Heart right ventricle (tissue), 16 donors: ENCODE results near the gene ARHGAP42. TPM values are rescaled to one million over a fixed set of nuclear protein-coding genes. Genes with fewer than 3 reads are reported as not detected.
A peak's percentile ranks its signal among the peaks of the same experiment; 100 is the strongest.

Source experiments
- ATAC-seq, 8 donors: fragments of 200-7000 bp; cut with Tn5 transposase; one replicate each; pipeline ENCODE4 v1.9.1; 2020; ENCODE audit warnings: mild to moderate bottlenecking in 8 of 8, moderate library complexity in 8 of 8, moderate number of reproducible peaks in 1 of 8
- DNase-seq, 2 donors: peaks; one replicate each; pipeline ENCODE4 v3.0.0-alpha.2; 2020
- H3K27ac ChIP-seq, 10 donors: fragments of 200-600 bp; sonication (generic) in 2 of 10; one replicate each; pipeline versions ENCODE4 v1.5.0 to v1.8.0; 2020 to 2022; ENCODE audit warnings: mild to moderate bottlenecking in 3 of 10
- H3K27me3 ChIP-seq, 7 donors: fragments of 200-600 bp; one replicate each; pipeline ENCODE4 v1.8.0; 2021 to 2022; ENCODE audit warnings: mild to moderate bottlenecking in 2 of 7
- H3K36me3 ChIP-seq, 9 donors: fragments of 200-600 bp; sonication (generic) in 1 of 9; one replicate each; pipeline versions ENCODE4 v1.5.0 to v1.8.0; 2020 to 2022; ENCODE audit warnings: mild to moderate bottlenecking in 2 of 9
- H3K4me1 ChIP-seq, 9 donors: fragments of 200-600 bp; sonication (generic) in 1 of 9; one replicate each; pipeline versions ENCODE4 v1.5.0 to v1.8.0; 2020 to 2022; ENCODE audit warnings: mild to moderate bottlenecking in 4 of 9
- H3K4me3 ChIP-seq, 10 donors: fragments of 200-600 bp; sonication (generic) in 2 of 10; one replicate each; pipeline versions ENCODE4 v1.5.0 to v1.8.0; 2020 to 2022; ENCODE audit warnings: mild to moderate bottlenecking in 7 of 10, moderate library complexity in 2 of 10
- H3K9me3 ChIP-seq, 11 donors: fragments of 200-600 bp in 10 of 11; sonication (generic) in 2 of 11; one replicate each; pipeline versions ENCODE4 v1.5.0 to v1.8.0; 2013 to 2022; ENCODE audit warnings: mild to moderate bottlenecking in 2 of 11, control low read depth in 1 of 11, moderate library complexity in 1 of 11
- CTCF ChIP-seq, 9 donors: fragments of 200-600 bp; sonication (generic) in 2 of 9; IDR thresholded peaks; one replicate each; pipeline versions ENCODE4 v1.5.0 to v1.8.0; 2021 to 2022; ENCODE audit warnings: antibody characterized with exemption in 9 of 9, mild to moderate bottlenecking in 5 of 9, moderate library complexity in 1 of 9
- WGBS, 2 donors: extraction: QIAGEN DNeasy Blood & Tissue Kit; methylation state at CpG; one replicate each; pipeline ENCODE4 v1.1.7; 2013; ENCODE audit warnings: inconsistent platforms in 1 of 2; 5-methylcytosine and 5-hydroxymethylcytosine counted together
- intact Hi-C, 10 donors: fragments of 100-400 bp; cut with DNase I; formaldehyde crosslinking; loops; one replicate each; pipeline versions ENCODE4 v1.11.1 to v1.14.2; 2022
- polyA plus RNA-seq, 2 donors: library from polyadenylated mRNA; stranded (reverse); fragments of 200-250 nt; gene quantifications; one replicate each; pipeline ENCODE4 v1.2.3, GENCODE V29; 2013
- total RNA-seq, 10 donors: library from RNA; stranded (reverse); fragmentation: NEBNext Ultra II Directional in 3 of 10; extraction: Animal tissue kit (Norgen Biotek cat#: 25700) in 3 of 10; gene quantifications; one replicate each; pipeline versions ENCODE4 v1.2.1 to v1.2.4, GENCODE V29; 2021 to 2023
- donor health status: Arrhythmogenic right ventricular cardiomyopathy.
- donor health status: ischemic (EF 13 %, LVEDD 7.1; RV severe dilation, severe dysfunction).
- donor health status: healthy with polysubstance abuse.
- donor health status: DM: no; HTN: yes; CAD: no.
- donor health status: DM: no; HTN: no; CAD: no.
- donor health status: ischemic (EF 25% LVEDD 6.9; RV normal size, moderate dysfunction).
- donor health status: ischemic (EF 25% LVEDD 5.7; RV mildly dilated, moderate dysfunction).
- donor health status: healthy.
- donor health status: DM: yes; HTN: yes; CAD: no.
- donor health status: Ischemic cardiomyopathy.
- donor health status: ischemic (EF 35%, LVEDD 5.7; RV mildly dilated, moderate dysfunction).
- donor health status: nonischemic (EF 11% LVEDD 7.7; RV severe dilation, severe dysfunction).
- donor health status: DM: yes; HTN: yes; CAD: no.
- donor health status: PGD.
- donor health status: ischemic (EF 29% LVEDD 5.4; RV normal size, mild dysfunction).
- donor health status: nonischemic (EF 23%, LVEDD 6.1; RV moderate dilation, normal function).

Gene ARHGAP42
- total and polyA plus RNA-seq, 12 donors: 3.9 to 13.1 (median 8.8) TPM

- ATAC-seq: peak in 1 of 8 donors; percentile 52
- TF ChIP-seq CTCF (IDR thresholded peaks at IDR 0.05): no peak
- intact Hi-C loops: no loop called here
- Histone ChIP-seq H3K36me3 (peaks cover 0 to 7% (median 0%) of the 10 kb centered on the region in 9 donors), H3K27me3 (no peaks in the 10 kb centered on the region), H3K27ac (no peak overlapping the region), H3K4me3 (no peak overlapping the region), H3K9me3 (no peaks in the 10 kb centered on the region), H3K4me1 (peaks cover 0 to 4% (median 0%) of the 10 kb centered on the region in 9 donors)
- WGBS, 2 donors: 71% methylated on average over 2 of the region's 2 CpGs
- DNase-seq: no peak
Observed at GRCh38 chr11:100800202-100800601, 113.1 kb downstream of the ARHGAP42 start.

GRCh38 chr11:100801225-100801999 lies 114.3 kb downstream of the ARHGAP42 start:
- no peak for TF ChIP-seq CTCF (IDR thresholded peaks at IDR 0.05)
- peaks cover 0 to 3% (median 0%) of the 10 kb centered on the region in 9 donors for H3K36me3 ChIP-seq
- H3K27me3 ChIP-seq: no peaks in the 10 kb centered on the region
- ATAC-seq (no peak), DNase-seq (no peak)
- 95 to 97% methylated on average over 3 of the region's 3 CpGs for WGBS, 2 donors
- intact Hi-C loops: no loop called here
- no peaks in the 10 kb centered on the region for H3K9me3 ChIP-seq
- H3K4me3 ChIP-seq: no peak overlapping the region
- H3K4me1 ChIP-seq: peaks cover 0 to 13% (median 0%) of the 10 kb centered on the region in 9 donors
- H3K27ac ChIP-seq: no peak overlapping the region

- H3K9me3 ChIP-seq: no peaks in the 10 kb centered on the region
- H3K36me3 ChIP-seq: no peaks in the 10 kb centered on the region
- intact Hi-C loops: no loop called here
- no peak overlapping the region for H3K27ac ChIP-seq
- ATAC-seq: no peak
- peaks cover 0 to 29% (median 13%) of the 10 kb centered on the region in 9 donors for H3K4me1 ChIP-seq
- DNase-seq: no peak
- no peaks in the 10 kb centered on the region for H3K27me3 ChIP-seq
- no peak for TF ChIP-seq CTCF (IDR thresholded peaks at IDR 0.05)
- 90 to 97% methylated on average over 1 of the region's 1 CpG for WGBS, 2 donors
- no peak overlapping the region for H3K4me3 ChIP-seq
Observed at GRCh38 chr11:100805506-100806199, 118.6 kb downstream of the ARHGAP42 start.

GRCh38 chr11:100806296-100806695 lies 119.2 kb downstream of the ARHGAP42 start:
- H3K36me3 ChIP-seq: no peaks in the 10 kb centered on the region
- TF ChIP-seq CTCF (IDR thresholded peaks at IDR 0.05): no peak
- peaks cover 0 to 29% (median 13%) of the 10 kb centered on the region in 9 donors for H3K4me1 ChIP-seq
- H3K27ac ChIP-seq: no peak overlapping the region
- WGBS, 2 donors: 73 to 74% methylated on average over 5 of the region's 5 CpGs
- DNase-seq: no peak
- no peaks in the 10 kb centered on the region for H3K27me3 ChIP-seq
- H3K4me3 ChIP-seq: no peak overlapping the region
- ATAC-seq: no peak
- no peaks in the 10 kb centered on the region for H3K9me3 ChIP-seq
- intact Hi-C loops: no loop called here
